Right lobe of liver (tissue), 4 donors: ENCODE results near the gene FUT1.

Source experiments
- CTCF ChIP-seq, 4 donors: fragments of 200-600 bp in 3 of 4; fragments of 450-650 bp in 1 of 4; IDR thresholded peaks; one replicate each; pipeline versions ENCODE4 v1.5.1 to v1.8.0; 2016 to 2022; ENCODE audit warnings: antibody characterized with exemption in 4 of 4, mild to moderate bottlenecking in 2 of 4
- POLR2A ChIP-seq: fragments of 450-650 bp; IDR thresholded peaks from one replicate; pipeline ENCODE4 v1.6.1; 2017; ENCODE audit warnings: antibody characterized with exemption, mild to moderate bottlenecking
- donor health status: DM: no; HTN: no; CAD: no.
- donor health status: DM: no; HTN: no; CAD: no.
- donor health status: DM: no; HTN: yes; CAD: no.

- TF ChIP-seq CTCF (IDR thresholded peaks at IDR 0.05) (no peak), POLR2A (no peak)
Observed at GRCh38 chr19:48777720-48778119, 25.3 kb upstream of the FUT1 start.
